Uterus (tissue), 2 donors: ENCODE data around the gene UBE3C.

Experiments
- CTCF ChIP-seq, 4 experiments: fragments of 200-600 bp in 2 of 4; fragments of 450-650 bp in 2 of 4; sonication (generic) in 2 of 4; IDR thresholded peaks; one replicate each; pipeline ENCODE4 v1.5.1; 2016 to 2019; ENCODE audit warnings: antibody characterized with exemption in 4 of 4, mild to moderate bottlenecking in 2 of 4, moderate library complexity in 1 of 4
- POLR2A ChIP-seq, 2 donors: fragments of 450-650 bp; IDR thresholded peaks; one replicate each; pipeline ENCODE4 v1.6.1; 2016; ENCODE audit warnings: antibody characterized with exemption in 2 of 2, mild to moderate bottlenecking in 1 of 2, moderate library complexity in 1 of 2

GRCh38 chr7:157235357-157236333 lies 96.9 kb downstream of the UBE3C start:
- TF ChIP-seq CTCF (IDR thresholded peaks at IDR 0.05) (no peak), POLR2A (IDR thresholded peaks at IDR 0.05) (no peak)
